Testis (tissue), 2 donors: Measurements from ENCODE around the gene A1BG.

ENCODE experiments used
- CTCF ChIP-seq, 3 experiments: fragments of 450-650 bp in 2 of 3; fragments of 200-600 bp in 1 of 3; sonication (generic) in 1 of 3; IDR thresholded peaks; one replicate each; pipeline ENCODE4 v1.5.1; 2016 to 2019; ENCODE audit warnings: antibody characterized with exemption in 3 of 3, mild to moderate bottlenecking in 2 of 3, moderate library complexity in 1 of 3
- POLR2A ChIP-seq: fragments of 450-650 bp; IDR thresholded peaks from one replicate; pipeline ENCODE4 v1.6.1; 2017; ENCODE audit warnings: antibody characterized with exemption, mild to moderate bottlenecking, moderate library complexity

- TF ChIP-seq POLR2A (no peak), CTCF (IDR thresholded peaks at IDR 0.05) (no peak)
These were observed 34.3 kb upstream of the A1BG start for GRCh38 chr19:58387338-58388174.
